ENCODE data around the gene FAM13C. TPM values are rescaled to one million over a fixed set of nuclear protein-coding genes. Genes with fewer than 3 reads are reported as not detected.

FAM13C gene
- total RNA-seq, 4 donors from 2014 or later: 6.0 to 21.8 (median 10.5) TPM

DNA sequence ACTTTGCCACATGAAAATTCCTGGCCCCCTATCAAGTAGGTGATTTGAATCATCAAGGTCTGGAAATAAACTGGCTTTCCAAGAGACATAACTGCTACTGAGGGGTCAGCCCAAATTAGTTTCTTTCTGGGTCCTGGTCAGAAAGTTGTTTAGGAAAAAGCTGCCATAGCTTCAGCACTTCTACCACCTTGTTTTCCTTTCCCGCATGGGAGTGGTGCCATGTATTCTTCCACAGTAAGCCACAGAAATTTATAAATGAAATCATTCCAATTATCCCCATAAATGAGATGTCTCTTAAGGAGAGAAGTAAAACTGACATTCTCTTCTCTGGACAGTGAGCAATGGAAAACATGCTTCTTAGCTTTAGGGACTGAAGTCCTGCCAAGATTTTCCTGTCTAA is 105.1 kb downstream of the FAM13C start:
- no peaks in the 10 kb centered on the region for H3K4me1 ChIP-seq
- peaks cover 10% of the 10 kb centered on the region for H3K36me3 ChIP-seq
- H3K4me3 ChIP-seq: no peak overlapping the region
- no peaks in the 10 kb centered on the region for H3K27me3 ChIP-seq
- no peak for TF ChIP-seq EP300 (IDR thresholded peaks at IDR 0.05)
- TF ChIP-seq, protein P1, sequence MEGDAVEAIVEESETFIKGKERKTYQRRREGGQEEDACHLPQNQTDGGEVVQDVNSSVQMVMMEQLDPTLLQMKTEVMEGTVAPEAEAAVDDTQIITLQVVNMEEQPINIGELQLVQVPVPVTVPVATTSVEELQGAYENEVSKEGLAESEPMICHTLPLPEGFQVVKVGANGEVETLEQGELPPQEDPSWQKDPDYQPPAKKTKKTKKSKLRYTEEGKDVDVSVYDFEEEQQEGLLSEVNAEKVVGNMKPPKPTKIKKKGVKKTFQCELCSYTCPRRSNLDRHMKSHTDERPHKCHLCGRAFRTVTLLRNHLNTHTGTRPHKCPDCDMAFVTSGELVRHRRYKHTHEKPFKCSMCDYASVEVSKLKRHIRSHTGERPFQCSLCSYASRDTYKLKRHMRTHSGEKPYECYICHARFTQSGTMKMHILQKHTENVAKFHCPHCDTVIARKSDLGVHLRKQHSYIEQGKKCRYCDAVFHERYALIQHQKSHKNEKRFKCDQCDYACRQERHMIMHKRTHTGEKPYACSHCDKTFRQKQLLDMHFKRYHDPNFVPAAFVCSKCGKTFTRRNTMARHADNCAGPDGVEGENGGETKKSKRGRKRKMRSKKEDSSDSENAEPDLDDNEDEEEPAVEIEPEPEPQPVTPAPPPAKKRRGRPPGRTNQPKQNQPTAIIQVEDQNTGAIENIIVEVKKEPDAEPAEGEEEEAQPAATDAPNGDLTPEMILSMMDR (IDR thresholded peaks at IDR 0.05): no peak
- TF ChIP-seq POLR2A (IDR thresholded peaks at IDR 0.05): no peak
- no peak for TF ChIP-seq POLR2AphosphoS5 (IDR thresholded peaks at IDR 0.05)
- no peaks in the 10 kb centered on the region for H3K9me3 ChIP-seq
- 91% methylated on average over 1 of the region's 1 CpG for WGBS
- H3K27ac ChIP-seq: no peak overlapping the region
- DNase-seq (ENCODE audit: low spot score in 2 of 2): no peak

DNA sequence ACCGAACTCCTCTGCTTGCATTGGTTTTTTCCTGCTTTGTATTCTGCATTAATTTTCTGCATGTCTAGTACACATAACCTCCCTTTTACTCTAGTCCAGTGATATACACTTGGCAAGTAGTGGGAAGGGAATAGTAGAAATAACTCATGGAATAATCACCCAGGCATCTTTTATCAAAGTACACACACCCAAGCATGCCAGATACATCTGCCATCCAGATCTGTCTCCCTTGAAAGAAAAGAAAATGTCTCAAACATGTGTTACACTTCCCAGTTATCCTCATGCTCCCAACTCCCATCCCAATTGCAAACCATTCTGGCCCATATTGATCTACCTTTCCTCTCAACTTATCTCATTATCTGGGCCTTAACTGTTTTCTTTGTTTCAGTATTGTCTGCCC is 106.9 kb downstream of the FAM13C start:
- TF ChIP-seq EP300 (IDR thresholded peaks at IDR 0.05): no peak
- no peak for TF ChIP-seq POLR2AphosphoS5 (IDR thresholded peaks at IDR 0.05)
- TF ChIP-seq, protein P1 (IDR thresholded peaks at IDR 0.05): no peak
- TF ChIP-seq POLR2A (IDR thresholded peaks at IDR 0.05): no peak
- H3K27me3 ChIP-seq: no peaks in the 10 kb centered on the region
- no peak for DNase-seq (ENCODE audit: low spot score in 2 of 2)
- H3K4me1 ChIP-seq: no peaks in the 10 kb centered on the region
- H3K4me3 ChIP-seq: no peak overlapping the region
- H3K9me3 ChIP-seq: no peaks in the 10 kb centered on the region
- WGBS: 93% methylated on average over 1 of the region's 1 CpG
- H3K27ac ChIP-seq: no peak overlapping the region
- H3K36me3 ChIP-seq: peaks cover 10% of the 10 kb centered on the region

DNA sequence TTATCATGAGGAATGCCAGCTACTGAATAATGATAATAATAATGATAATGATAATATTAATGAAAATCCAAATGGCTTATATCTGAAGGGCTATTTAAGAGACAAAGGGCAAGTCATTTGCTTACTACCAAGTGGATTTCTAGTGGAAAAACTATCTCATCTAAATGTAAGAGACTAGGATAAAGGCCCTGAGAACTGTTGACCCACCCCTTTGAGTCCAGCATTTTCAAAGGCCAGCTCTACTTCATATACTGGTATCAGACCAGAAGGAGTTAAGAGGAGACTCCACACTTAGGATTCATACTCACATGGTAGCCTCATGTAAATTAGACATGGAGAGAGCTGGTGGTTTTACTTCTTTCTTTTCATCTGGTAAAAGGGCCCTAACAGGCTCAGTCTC is 109.9 kb downstream of the FAM13C start:
- no peak overlapping the region for H3K27ac ChIP-seq
- TF ChIP-seq EP300 (IDR thresholded peaks at IDR 0.05): no peak
- TF ChIP-seq, protein P1 (IDR thresholded peaks at IDR 0.05): no peak
- no peak for TF ChIP-seq POLR2A (IDR thresholded peaks at IDR 0.05)
- TF ChIP-seq POLR2AphosphoS5 (IDR thresholded peaks at IDR 0.05): no peak
- no peak overlapping the region for H3K4me3 ChIP-seq
- H3K4me1 ChIP-seq: no peaks in the 10 kb centered on the region
- peaks cover 10% of the 10 kb centered on the region for H3K36me3 ChIP-seq
- no peaks in the 10 kb centered on the region for H3K9me3 ChIP-seq
- no peak for DNase-seq (ENCODE audit: low spot score in 2 of 2)
- H3K27me3 ChIP-seq: no peaks in the 10 kb centered on the region

DNA sequence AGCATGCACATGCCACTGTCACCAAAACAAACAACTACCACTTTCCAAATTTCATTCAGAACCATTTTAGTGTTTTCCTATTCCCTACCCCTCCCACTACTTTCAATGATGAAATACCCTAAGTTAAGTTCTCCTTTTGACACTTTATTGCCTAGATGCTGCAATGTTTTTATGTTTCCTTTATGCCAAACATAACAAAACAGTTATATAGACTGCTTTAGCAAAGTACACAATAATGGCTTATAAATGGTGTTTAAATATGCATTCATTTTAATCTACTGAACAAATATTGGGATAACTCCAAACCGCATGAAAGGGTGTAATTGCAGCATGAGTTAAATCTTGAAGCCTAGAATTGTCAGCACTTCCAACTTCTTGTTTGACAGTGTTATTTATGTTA is 116.7 kb downstream of the FAM13C start:
- WGBS: 73% methylated on average over 1 of the region's 1 CpG
- TF ChIP-seq POLR2AphosphoS5 (IDR thresholded peaks at IDR 0.05): no peak
- no peak for TF ChIP-seq POLR2A (IDR thresholded peaks at IDR 0.05)
- no peak for TF ChIP-seq EP300 (IDR thresholded peaks at IDR 0.05)
- TF ChIP-seq, protein P1 (IDR thresholded peaks at IDR 0.05): no peak
- DNase-seq (ENCODE audit: low spot score in 2 of 2): no peak
- Histone ChIP-seq H3K9me3 (no peaks in the 10 kb centered on the region), H3K27ac (no peak overlapping the region), H3K27me3 (no peaks in the 10 kb centered on the region), H3K4me3 (no peak overlapping the region), H3K4me1 (no peaks in the 10 kb centered on the region), H3K36me3 (no peaks in the 10 kb centered on the region)

DNA sequence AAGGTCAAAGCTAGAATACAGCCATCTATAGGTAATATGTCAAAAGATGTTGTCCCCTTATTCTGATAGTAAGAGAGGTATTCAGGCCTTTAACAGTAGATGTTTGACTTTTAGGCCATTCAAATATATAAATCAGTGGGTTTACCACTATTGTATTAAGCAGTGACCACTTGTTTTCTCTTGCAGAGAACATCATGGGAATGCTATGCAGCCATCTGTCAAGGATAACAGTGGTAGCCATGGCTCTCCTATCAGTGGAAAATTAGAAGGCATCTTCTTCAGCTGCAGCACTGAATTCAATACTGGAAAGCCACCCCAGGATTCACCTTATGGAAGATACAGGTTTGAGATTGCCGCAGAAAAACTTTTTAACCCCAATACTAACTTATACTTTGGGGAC is 117.5 kb downstream of the FAM13C start:
- TF ChIP-seq POLR2AphosphoS5 (IDR thresholded peaks at IDR 0.05): no peak
- no peak for TF ChIP-seq EP300 (IDR thresholded peaks at IDR 0.05)
- TF ChIP-seq, protein P1 (IDR thresholded peaks at IDR 0.05): no peak
- TF ChIP-seq POLR2A (IDR thresholded peaks at IDR 0.05): no peak
- Histone ChIP-seq H3K27me3 (no peaks in the 10 kb centered on the region), H3K4me3 (no peak overlapping the region), H3K36me3 (no peaks in the 10 kb centered on the region), H3K4me1 (no peaks in the 10 kb centered on the region), H3K9me3 (no peaks in the 10 kb centered on the region), H3K27ac (no peak overlapping the region)
- 100% methylated on average over 1 of the region's 1 CpG for WGBS
- no peak for DNase-seq (ENCODE audit: low spot score in 2 of 2)
